RPMI7951 (cell line): ENCODE data around the gene LENEP. TPM values are rescaled to one million over a fixed set of nuclear protein-coding genes. Genes with fewer than 3 reads are reported as not detected.

Source experiments
- DNase-seq: peaks from one replicate; pipeline ENCODE4 v3.0.0-alpha.2; 2012; ENCODE audit warnings: low read depth
- total RNA-seq: library from RNA; depleted of rRNA; stranded (reverse); fragments of >200 nt; shearing (Covaris generic); gene quantifications from 2 replicates; pipeline ENCODE4 v1.2.3, GENCODE V29; 2014

The LENEP gene
- total RNA-seq, 1 experiment from 2014 or later = not detected

DNA sequence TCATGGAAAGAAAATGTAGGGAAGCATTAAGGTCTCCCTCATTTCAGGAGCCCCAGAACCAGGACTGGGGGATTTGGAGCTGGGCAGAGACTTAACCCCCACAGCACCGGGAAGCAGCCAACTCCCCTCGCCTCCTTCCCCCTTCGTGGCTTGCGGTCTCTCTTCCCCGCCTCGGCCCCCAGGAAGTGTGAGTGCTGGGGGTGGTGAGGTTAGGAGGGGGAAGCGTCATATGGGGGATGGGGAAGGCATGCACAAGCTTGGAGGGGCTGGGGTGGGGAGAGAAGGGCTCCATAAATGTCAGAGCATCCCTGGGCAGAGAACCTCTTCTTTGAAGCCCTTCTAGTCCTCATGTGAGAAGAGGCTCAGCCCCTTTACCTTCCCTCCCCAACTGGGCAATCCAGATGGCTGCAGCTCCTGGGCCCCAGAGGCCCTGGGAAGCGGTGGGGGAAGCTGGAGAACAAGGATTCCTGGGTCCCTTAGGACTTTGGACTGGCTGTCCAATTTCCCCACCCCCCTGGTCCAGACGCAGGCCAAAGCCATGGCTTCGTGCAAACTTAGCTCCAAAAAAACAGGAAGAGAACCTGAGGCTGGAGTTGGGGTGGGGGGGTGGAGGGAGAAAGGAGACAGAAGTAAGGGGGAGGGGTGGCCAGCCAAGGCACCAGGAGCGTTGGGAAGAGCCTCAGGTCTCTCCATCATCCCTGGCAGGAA, 17.0 kb downstream of the LENEP start:
- DNase-seq = no peak

DNA sequence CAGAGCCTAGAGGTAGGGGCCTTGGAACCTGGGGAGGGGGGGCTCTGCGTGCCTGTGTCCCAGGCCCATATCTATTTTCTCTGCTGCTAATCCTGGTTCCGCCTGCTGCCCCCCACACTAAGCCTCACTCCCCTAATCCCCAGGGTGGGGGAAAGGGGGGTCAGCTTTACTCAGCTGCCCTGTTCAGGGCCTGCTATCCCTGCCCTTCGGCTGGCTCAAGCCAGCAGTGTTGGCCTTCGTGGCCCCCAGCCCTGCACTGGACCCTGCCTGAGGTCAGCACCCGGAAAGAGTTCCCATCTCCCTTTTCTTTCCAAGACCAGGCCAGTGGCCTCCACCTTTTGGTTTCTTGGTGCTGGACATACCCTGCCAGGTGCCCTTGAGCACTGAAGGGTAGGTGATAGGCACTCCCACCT, 17.6 kb downstream of the LENEP start:
- no peak for DNase-seq

DNA sequence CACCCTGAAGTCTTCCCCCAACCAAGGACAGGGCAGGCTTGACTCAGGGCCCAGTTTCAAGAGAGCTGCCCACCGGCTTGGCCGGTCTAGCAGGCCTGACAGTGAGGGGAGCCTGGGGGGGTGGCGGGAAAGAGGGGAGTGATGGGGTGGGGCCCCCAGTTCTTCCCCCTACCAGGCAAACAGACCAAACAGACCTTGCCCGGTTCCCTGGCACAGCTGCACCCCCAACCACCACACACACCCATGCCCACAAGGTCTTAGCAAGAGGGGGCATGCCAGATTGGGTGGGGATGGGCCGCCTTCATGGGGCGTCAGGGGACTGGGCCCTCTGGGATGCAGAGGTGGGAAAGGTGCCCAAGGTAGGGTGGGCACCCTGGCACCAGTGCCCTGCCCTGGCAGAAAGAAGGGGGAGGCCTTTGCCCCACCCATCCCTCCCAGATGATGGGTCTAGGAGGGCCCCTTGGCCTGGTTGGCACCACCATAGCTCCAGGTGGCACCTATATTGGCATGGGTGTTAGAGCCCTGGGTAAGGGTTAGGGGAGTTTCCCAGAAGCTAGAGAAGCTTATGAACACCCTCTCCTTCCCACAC, 18.1 kb downstream of the LENEP start:
- DNase-seq = no peak

DNA sequence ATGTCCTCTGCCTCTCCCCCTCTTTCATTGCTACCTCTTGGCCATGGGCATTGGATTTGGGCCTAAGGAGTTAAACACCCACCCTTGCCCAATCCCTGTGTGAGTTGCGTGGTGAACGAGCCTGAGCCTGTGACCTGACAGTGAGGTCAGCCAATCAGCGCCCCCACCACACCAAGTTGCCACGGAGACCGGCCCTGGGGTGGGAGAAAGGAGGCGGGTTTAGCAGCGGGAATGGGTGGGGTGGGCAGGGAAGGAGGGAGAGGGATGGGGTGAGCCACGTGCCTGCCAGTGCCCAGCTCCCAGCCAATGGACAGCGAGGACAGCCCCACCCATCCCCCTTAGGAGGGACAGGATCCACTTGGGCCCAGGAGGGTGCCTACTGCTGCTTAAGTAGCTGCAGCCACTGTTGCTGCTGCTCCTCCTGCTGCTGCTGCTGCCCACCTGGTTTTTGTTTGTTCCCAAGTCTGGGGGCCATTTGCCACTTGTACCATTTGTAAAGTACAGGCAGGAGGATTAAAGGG, 18.7 kb downstream of the LENEP start:
- peak; percentile 58 for DNase-seq

- no peak for DNase-seq
These were observed 19.6 kb downstream of the LENEP start for GRCh38 chr1:155012776-155013602.

DNA sequence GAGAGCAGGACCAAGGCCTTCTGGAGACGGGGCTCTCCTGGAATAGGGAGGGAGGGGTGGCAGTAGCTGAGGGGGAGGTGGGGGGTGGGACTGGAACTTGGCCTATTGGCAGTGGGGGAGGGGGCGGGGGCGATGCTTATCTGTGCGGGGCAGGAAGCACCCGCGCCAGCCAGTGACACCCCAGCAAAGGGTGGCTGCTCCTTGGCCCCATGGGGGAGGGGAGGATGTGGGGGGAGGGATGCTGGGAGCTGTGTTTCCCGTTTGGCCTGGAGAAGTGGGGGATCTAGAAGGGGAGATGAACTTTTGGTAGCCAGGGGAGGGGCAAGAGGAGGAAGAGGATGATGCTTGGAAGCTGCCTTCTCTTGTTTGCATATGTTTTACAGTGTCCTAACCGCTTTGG, 20.2 kb downstream of the LENEP start:
- no peak for DNase-seq

- no peak for DNase-seq
These were observed 21.5 kb downstream of the LENEP start for GRCh38 chr1:155014709-155015508.

DNA sequence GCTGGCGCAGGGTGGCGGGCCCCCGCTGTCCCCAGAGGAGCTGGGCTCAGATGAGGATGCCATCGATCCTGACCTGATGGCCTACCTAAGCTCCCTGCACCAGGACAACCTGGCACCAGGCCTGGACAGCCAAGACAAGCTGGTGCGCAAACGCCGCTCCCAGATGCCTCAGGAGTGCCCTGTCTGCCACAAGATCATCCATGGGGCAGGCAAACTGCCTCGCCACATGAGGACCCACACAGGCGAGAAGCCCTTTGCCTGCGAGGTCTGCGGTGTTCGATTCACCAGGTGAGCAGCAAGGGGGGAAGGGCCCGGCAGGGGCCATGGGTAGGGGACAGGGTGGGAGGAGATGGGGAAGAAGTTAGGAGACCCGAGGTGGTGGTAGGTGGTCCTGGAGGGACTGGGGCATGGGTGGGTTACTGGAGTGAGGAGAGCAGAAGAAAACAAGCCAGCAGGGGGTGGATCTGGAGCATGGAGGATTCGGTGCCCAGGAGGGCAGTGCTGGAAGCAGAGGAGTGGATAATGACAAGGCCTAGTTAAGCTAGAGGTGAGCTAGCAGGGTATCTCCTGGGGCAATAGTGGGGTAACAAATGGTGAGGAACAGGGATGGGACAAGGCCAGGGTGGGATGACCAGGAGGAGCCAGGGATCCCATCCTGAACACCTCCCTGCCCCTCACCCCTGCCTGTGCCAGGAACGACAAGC, 22.3 kb downstream of the LENEP start:
- DNase-seq = no peak

DNA sequence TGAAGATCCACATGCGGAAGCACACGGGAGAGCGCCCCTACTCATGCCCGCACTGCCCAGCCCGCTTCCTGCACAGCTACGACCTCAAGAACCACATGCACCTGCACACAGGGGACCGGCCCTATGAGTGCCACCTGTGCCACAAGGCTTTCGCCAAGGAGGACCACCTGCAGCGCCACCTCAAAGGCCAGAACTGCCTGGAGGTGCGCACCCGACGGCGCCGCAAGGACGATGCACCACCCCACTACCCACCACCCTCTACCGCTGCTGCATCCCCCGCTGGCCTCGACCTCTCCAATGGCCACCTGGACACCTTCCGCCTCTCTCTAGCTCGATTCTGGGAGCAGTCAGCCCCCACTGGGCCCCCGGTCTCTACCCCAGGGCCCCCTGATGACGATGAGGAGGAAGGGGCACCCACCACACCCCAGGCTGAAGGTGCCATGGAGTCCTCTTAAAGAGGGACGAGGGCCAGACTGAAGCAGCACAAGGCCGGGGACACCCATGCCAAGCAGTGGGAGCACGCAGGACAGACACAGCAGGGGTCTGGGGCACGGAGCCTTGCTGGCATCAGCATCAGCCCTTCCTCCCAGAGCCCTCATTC, 22.9 kb downstream of the LENEP start:
- no peak for DNase-seq

DNA sequence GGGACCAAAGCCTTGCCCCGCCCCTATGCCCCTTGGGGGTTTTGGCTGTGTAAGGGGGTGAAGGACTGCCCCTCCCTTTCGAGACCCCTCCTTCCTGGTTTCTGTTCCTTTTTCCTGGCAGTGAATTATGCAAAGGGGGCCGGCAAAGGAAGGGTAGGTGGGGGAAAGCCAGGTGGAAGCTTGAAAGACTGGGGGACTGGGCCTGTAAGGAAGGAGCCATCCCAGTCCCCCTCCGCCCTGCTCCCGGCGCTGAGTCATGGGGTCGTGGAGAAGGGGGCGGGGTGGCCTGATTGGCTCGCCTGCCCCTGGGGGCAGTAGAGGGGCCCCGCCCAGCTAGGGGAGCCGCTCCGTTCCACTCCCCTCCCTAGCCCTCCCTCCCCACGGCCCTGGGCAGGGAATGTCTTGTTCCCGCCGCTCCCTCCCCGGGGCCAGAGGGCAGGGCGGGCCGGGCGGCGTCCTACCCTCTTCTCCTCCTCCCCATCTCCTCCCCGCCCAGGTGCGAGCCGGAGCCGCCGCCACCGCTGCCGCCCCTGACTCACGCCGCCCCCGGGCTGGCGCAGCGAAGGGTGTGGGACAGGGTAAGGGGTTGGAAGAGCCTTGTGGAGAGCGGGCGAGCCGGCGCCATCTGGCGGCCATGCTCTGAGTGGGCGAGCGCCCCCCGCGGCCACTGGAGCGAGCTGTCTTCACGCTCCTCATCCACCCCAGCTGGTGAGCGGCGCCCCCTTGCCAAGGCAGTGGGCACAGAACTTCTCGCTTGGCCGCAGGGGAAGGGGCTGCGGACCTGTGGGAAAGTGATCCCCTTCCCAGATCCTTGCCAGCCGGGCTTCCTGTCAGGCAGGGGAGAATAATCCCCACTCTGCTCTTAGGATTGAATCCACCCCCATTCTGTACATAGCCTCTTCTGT, 23.9 kb downstream of the LENEP start:
- peak; percentile 91 for DNase-seq

GRCh38 chr1:155017946-155018316, 24.5 kb downstream of the LENEP start:
- no peak for DNase-seq

GRCh38 chr1:155018617-155019348, 25.4 kb downstream of the LENEP start:
- DNase-seq = no peak

DNA sequence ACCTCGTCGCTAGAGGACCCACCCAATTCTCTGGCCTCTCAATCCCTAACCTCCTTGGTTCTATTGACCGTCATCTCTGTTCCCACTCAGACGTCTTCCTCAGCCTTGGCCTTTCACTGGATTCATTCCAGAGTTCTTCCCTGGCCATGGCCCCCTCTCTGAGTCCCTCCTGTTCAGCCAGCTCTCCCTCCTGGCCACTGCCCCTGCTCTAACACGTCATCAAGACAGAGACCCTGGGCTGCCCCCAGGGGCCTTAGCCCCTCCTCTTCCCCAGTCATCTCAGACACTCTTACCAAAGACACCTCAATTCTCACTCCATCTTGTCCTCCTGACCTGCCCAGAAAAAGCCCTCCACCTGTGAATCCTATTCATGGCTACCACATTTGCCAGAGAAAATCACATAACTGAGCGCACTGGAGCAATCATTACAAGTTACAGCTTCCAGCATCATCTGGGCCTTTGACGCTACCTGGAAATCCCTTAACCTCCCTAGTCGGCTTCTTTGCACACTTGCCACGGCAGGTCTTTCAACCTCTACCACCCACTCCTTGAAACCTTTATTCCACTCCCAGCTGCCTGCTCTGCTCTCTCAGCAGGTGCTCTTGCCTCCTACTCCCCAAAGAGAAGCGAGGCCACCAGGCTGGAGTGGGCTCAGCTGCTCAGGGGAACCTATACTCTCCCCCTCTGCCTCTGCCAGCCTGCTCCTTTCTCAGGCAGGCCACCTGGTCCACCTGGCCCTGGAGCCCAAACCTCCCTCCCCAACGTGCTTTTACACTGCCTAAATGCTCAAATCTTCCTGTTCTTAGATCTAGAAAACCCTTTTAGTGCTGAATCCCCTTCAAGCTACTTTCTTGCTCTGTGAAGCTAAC, 26.2 kb downstream of the LENEP start:
- DNase-seq = no peak

DNA sequence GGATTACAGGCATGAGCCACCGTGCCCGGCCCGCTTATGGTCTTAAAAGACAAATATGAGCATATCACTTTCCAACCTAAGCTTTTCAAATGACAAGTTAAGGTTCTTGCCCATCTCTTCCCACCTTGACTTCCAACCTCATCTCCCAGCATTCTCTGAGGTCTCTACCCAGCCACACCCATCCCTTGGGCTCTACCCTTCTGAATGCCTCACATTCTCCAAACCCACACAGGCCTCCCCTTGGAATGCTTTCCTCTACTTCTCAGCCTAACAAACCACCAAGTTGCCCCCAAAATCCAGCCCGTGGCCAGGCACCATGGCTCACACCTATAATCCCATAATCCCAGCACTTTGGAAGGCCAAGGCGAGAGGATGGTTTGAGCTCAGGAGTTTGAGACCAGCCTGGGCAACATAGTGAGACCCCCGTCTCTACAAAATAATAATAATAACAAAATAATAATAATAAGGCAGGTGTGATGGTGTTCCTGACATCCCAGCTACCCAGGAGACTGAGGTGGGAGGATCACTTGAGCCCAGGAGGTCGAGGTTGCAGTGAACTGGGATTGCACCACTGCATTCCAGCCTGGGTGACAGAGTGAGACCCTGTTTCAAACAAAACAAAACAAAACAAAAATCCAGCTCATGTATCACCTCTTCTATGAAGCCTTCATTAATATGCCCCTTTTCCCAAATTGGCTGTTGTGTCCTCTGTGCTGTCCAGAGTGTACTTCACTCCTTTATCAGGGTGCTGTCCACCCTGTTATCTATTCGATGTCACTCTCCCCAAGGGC, 28.9 kb downstream of the LENEP start:
- DNase-seq = no peak

DNA sequence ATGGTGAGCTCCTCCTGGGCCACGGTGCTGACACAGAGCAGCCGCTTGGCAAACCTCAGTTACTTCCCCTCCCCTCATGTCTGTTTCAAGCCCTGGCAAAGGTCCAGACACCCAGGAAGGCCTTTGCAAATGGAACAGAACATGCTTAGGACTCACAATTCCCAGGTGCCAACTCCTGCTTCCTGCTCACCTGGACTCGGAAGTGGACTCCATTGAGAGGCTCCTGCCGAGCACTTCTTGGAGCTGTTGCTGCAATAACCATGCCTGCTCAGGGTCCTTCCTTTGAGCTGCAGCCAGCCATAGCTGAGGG, 29.5 kb downstream of the LENEP start:
- DNase-seq = no peak

DNA sequence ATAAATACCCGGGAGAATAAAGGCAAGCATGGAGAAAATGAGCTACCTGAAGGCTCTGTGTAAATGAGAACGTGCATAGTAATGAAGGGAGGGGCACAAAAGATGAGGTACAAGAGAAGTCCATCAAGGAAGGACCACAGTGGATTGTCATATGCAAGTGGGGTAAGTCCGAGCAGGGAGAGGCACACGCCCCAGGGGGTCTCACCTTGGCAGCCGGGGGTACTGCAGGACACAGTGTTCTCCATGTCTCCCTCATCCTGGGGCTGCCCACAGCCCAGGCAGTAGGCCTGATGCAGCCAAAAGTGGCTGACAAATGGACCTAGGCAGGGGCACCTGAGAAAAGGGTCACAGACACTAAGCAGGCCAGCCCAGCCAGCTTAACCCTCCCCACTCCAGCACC, 30.2 kb downstream of the LENEP start:
- no peak for DNase-seq

- DNase-seq = no peak
These were observed 30.9 kb downstream of the LENEP start for GRCh38 chr1:155024315-155024714.
